Measurements from ENCODE around the gene SLIT1.

Gene SLIT1

DNA sequence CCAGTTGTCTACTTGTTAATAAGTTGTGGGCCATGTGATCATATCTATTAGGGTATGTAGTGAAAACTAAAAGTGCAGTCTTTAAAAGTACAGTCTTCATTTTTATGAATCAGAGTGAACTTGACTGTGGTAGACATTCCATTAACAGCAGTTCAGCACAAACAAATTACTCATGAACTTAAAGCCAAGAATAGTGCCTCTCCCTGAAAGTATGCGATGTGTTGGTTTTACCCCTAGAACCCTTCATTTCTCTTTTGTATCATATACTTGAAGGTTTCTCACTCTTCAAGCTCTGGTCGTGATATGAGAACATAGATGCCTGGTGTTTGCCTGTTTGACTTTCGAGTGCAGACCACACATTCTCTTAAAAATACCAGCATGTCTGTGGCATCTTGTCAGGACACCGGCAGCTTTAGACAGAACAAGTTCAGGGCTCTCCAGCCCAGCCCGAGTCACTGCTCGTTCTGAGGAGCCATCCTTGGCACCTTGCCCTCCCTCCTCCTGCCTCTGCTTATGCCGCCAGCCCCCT, 194.4 kb downstream of the SLIT1 start:
- no peaks in the 10 kb centered on the region for H3K9me3 ChIP-seq (replicated peaks in 1 of 2; ENCODE audit: control insufficient read depth in 2 of 2, insufficient read depth in 1 of 2, low read depth in 1 of 2, low read length in 2 of 2)
- no CpG with 5 or more reads among the region's 7 CpGs for WGBS, 2 donors (ENCODE audit: extremely low coverage in 2 of 2, insufficient read length in 2 of 2, insufficient replicate concordance in 1 of 2)
- no peak overlapping the region for H2BK15ac ChIP-seq (ENCODE audit: low read length)
- no peak overlapping the region for H3K4me2 ChIP-seq (ENCODE audit: insufficient read depth, low read length, poor library complexity, severe bottlenecking)
- no peak overlapping the region for H3K4me3 ChIP-seq (ENCODE audit: low read length in 2 of 2)
- peaks cover 0 to 3% of the 10 kb centered on the region in 2 donors for H3K4me1 ChIP-seq (ENCODE audit: control insufficient read depth in 2 of 2, insufficient read depth in 1 of 2, low read depth in 1 of 2, low read length in 2 of 2)
- DNase-seq (ENCODE audit: low spot score): no peak
- H2BK5ac ChIP-seq (ENCODE audit: low read length): no peak overlapping the region
- no peak overlapping the region for H3K9ac ChIP-seq (ENCODE audit: low read depth, low read length, poor library complexity)
- H4K91ac ChIP-seq (ENCODE audit: low read depth, low read length, poor library complexity): no peak overlapping the region
- H2BK12ac ChIP-seq (ENCODE audit: low read length): no peak overlapping the region
- no peak overlapping the region for H3K27ac ChIP-seq (replicated peaks; ENCODE audit: low read length)
- H3K18ac ChIP-seq (ENCODE audit: low read length): no peak overlapping the region
- no peaks in the 10 kb centered on the region for H3K79me1 ChIP-seq (ENCODE audit: low read depth, low read length)
- no peak overlapping the region for H3K4ac ChIP-seq (ENCODE audit: low read length)
- H3K14ac ChIP-seq (ENCODE audit: low read length): no peak overlapping the region
- no peak overlapping the region for H2AFZ ChIP-seq (ENCODE audit: low read length)
- no peak overlapping the region for H2BK120ac ChIP-seq (ENCODE audit: low read depth, low read length)
- no peak overlapping the region for H2AK5ac ChIP-seq (ENCODE audit: low read depth, low read length)
- no peak overlapping the region for H3K23ac ChIP-seq (ENCODE audit: low read depth, low read length, poor library complexity)
- no peaks in the 10 kb centered on the region for H3K27me3 ChIP-seq (ENCODE audit: control insufficient read depth in 3 of 3, insufficient read depth in 3 of 3, low read depth in 1 of 3, low read length in 3 of 3)
- H4K8ac ChIP-seq (ENCODE audit: low read depth, low read length): no peak overlapping the region
- H3K36me3 ChIP-seq (replicated peaks in 1 of 2; ENCODE audit: control insufficient read depth in 2 of 2, insufficient read depth in 2 of 2, low read length in 2 of 2): peaks cover 0 to 9% of the 10 kb centered on the region in 2 donors

DNA sequence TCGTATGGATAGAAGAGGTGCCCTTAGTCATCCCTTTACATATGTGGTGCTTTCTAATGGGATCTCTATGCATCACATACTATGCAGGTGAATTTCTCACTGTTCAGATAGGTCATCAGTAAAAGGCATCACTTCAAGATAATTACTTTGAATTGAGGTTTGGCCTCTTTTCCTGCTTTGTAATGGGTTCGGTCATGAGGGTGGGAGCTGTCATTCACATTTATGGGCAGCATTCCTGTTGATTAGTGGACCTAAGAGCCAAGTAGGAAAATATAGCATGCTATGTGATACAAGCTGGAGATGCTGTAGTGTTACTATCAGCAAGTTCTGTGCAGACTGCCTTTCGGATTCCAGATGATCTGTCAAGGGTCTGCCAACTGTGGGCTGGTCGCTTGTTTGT, 197.3 kb downstream of the SLIT1 start:
- Histone ChIP-seq H3K79me1 (ENCODE audit: low read depth, low read length) (no peaks in the 10 kb centered on the region), H3K27me3 (ENCODE audit: control insufficient read depth in 3 of 3, insufficient read depth in 3 of 3, low read depth in 1 of 3, low read length in 3 of 3) (no peaks in the 10 kb centered on the region), H3K4me1 (ENCODE audit: control insufficient read depth in 2 of 2, insufficient read depth in 1 of 2, low read depth in 1 of 2, low read length in 2 of 2) (peaks cover 14 to 18% of the 10 kb centered on the region in 2 donors), H3K36me3 (replicated peaks in 1 of 2; ENCODE audit: control insufficient read depth in 2 of 2, insufficient read depth in 2 of 2, low read length in 2 of 2) (peaks cover 0 to 9% of the 10 kb centered on the region in 2 donors), H2BK5ac (ENCODE audit: low read length) (no peak overlapping the region), H4K91ac (ENCODE audit: low read depth, low read length, poor library complexity) (no peak overlapping the region), H3K4me3 (ENCODE audit: low read length in 2 of 2) (no peak overlapping the region), H2AK5ac (ENCODE audit: low read depth, low read length) (no peak overlapping the region), H3K4me2 (ENCODE audit: insufficient read depth, low read length, poor library complexity, severe bottlenecking) (no peak overlapping the region), H4K8ac (ENCODE audit: low read depth, low read length) (no peak overlapping the region), H2BK12ac (ENCODE audit: low read length) (no peak overlapping the region), H2BK120ac (ENCODE audit: low read depth, low read length) (no peak overlapping the region), H2BK15ac (ENCODE audit: low read length) (no peak overlapping the region), H3K27ac (replicated peaks; ENCODE audit: low read length) (no peak overlapping the region), H3K18ac (ENCODE audit: low read length) (no peak overlapping the region), H3K9ac (ENCODE audit: low read depth, low read length, poor library complexity) (no peak overlapping the region), H3K9me3 (replicated peaks in 1 of 2; ENCODE audit: control insufficient read depth in 2 of 2, insufficient read depth in 1 of 2, low read depth in 1 of 2, low read length in 2 of 2) (no peaks in the 10 kb centered on the region), H3K14ac (ENCODE audit: low read length) (no peak overlapping the region), H3K4ac (ENCODE audit: low read length) (no peak overlapping the region), H2AFZ (ENCODE audit: low read length) (no peak overlapping the region), H3K23ac (ENCODE audit: low read depth, low read length, poor library complexity) (no peak overlapping the region)
- DNase-seq (ENCODE audit: low spot score): no peak
- whole genome bisulfite sequencing, 2 donors (ENCODE audit: extremely low coverage in 2 of 2, insufficient read length in 2 of 2, insufficient replicate concordance in 1 of 2): no CpG with 5 or more reads among the region's 4 CpGs

DNA sequence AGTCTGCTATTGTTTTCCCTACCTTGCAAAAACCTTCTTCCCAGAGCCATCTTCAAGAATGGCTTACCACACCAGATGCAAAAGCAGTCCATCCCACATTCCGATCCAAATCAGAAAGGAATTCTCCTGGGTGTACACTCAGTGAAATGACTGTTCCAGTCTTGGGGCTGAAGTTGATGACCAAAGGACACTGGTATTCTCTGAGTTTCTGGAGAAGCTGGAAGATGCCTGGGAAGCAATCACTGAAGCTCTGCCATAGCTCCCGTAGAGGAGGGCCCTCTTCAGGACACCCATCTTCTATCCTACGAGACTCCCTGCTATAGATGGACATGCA, 197.9 kb downstream of the SLIT1 start:
- Histone ChIP-seq H3K14ac (ENCODE audit: low read length) (no peak overlapping the region), H2BK15ac (ENCODE audit: low read length) (no peak overlapping the region), H2BK5ac (ENCODE audit: low read length) (no peak overlapping the region), H2BK12ac (ENCODE audit: low read length) (no peak overlapping the region), H3K36me3 (replicated peaks in 1 of 2; ENCODE audit: control insufficient read depth in 2 of 2, insufficient read depth in 2 of 2, low read length in 2 of 2) (peaks cover 0 to 15% of the 10 kb centered on the region in 2 donors), H2BK120ac (ENCODE audit: low read depth, low read length) (no peak overlapping the region), H3K79me1 (ENCODE audit: low read depth, low read length) (no peaks in the 10 kb centered on the region), H3K4ac (ENCODE audit: low read length) (no peak overlapping the region), H2AFZ (ENCODE audit: low read length) (no peak overlapping the region), H3K27me3 (ENCODE audit: control insufficient read depth in 3 of 3, insufficient read depth in 3 of 3, low read depth in 1 of 3, low read length in 3 of 3) (no peaks in the 10 kb centered on the region), H4K91ac (ENCODE audit: low read depth, low read length, poor library complexity) (no peak overlapping the region), H4K8ac (ENCODE audit: low read depth, low read length) (no peak overlapping the region), H3K27ac (replicated peaks; ENCODE audit: low read length) (no peak overlapping the region), H3K4me1 (ENCODE audit: control insufficient read depth in 2 of 2, insufficient read depth in 1 of 2, low read depth in 1 of 2, low read length in 2 of 2) (peaks cover 14 to 18% of the 10 kb centered on the region in 2 donors), H3K4me3 (ENCODE audit: low read length in 2 of 2) (no peak overlapping the region), H3K9me3 (replicated peaks in 1 of 2; ENCODE audit: control insufficient read depth in 2 of 2, insufficient read depth in 1 of 2, low read depth in 1 of 2, low read length in 2 of 2) (peaks cover 0 to 2% of the 10 kb centered on the region in 2 donors), H2AK5ac (ENCODE audit: low read depth, low read length) (no peak overlapping the region), H3K18ac (ENCODE audit: low read length) (no peak overlapping the region), H3K4me2 (ENCODE audit: insufficient read depth, low read length, poor library complexity, severe bottlenecking) (no peak overlapping the region), H3K9ac (ENCODE audit: low read depth, low read length, poor library complexity) (no peak overlapping the region), H3K23ac (ENCODE audit: low read depth, low read length, poor library complexity) (no peak overlapping the region)
- WGBS, 2 donors (ENCODE audit: extremely low coverage in 2 of 2, insufficient read length in 2 of 2, insufficient replicate concordance in 1 of 2): no CpG with 5 or more reads among the region's 3 CpGs
- DNase-seq (ENCODE audit: low spot score): no peak

DNA sequence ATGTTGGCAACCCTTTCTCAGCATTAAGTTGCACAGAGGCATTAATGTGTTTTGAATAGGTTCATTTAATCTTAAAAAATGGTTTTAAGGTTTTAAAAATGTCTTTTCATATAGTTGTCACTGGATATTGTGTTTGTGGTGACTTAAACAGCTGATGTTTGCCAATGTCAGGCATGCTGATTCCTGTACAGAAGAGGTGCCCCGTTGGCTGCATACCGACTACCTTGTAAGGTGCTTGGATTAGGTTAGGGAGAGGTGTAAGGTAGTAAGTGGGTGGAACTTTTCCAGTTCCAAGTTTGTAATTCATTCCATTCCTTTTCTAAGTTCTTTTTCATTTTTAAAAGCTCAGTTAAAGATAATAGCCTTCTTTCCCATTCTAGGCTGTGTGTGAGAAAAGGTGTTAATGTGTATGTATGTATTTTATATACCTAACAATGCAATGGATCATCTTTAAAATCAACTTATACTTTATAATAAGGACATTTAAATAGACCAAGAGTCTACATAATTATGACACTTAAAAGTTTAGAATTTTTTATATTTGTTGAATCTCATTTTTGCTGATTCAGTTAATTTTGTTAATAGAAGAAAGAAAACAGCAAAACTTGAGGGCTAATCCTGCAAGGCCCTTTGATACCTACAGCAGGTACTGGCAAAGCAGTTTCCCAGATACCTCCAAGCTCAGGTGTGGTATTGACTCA, 198.5 kb downstream of the SLIT1 start:
- Histone ChIP-seq H2AK5ac (ENCODE audit: low read depth, low read length) (no peak overlapping the region), H3K27me3 (ENCODE audit: control insufficient read depth in 3 of 3, insufficient read depth in 3 of 3, low read depth in 1 of 3, low read length in 3 of 3) (no peaks in the 10 kb centered on the region), H3K9me3 (replicated peaks in 1 of 2; ENCODE audit: control insufficient read depth in 2 of 2, insufficient read depth in 1 of 2, low read depth in 1 of 2, low read length in 2 of 2) (peaks cover 0 to 2% of the 10 kb centered on the region in 2 donors), H3K36me3 (replicated peaks in 1 of 2; ENCODE audit: control insufficient read depth in 2 of 2, insufficient read depth in 2 of 2, low read length in 2 of 2) (peaks cover 3 to 21% of the 10 kb centered on the region in 2 donors), H3K4ac (ENCODE audit: low read length) (no peak overlapping the region), H3K4me3 (ENCODE audit: low read length in 2 of 2) (no peak overlapping the region), H3K9ac (ENCODE audit: low read depth, low read length, poor library complexity) (no peak overlapping the region), H2BK15ac (ENCODE audit: low read length) (no peak overlapping the region), H3K4me2 (ENCODE audit: insufficient read depth, low read length, poor library complexity, severe bottlenecking) (no peak overlapping the region), H3K79me1 (ENCODE audit: low read depth, low read length) (no peaks in the 10 kb centered on the region), H3K18ac (ENCODE audit: low read length) (no peak overlapping the region), H2AFZ (ENCODE audit: low read length) (no peak overlapping the region), H3K4me1 (ENCODE audit: control insufficient read depth in 2 of 2, insufficient read depth in 1 of 2, low read depth in 1 of 2, low read length in 2 of 2) (peaks cover 14 to 17% of the 10 kb centered on the region in 2 donors), H2BK5ac (ENCODE audit: low read length) (no peak overlapping the region), H3K23ac (ENCODE audit: low read depth, low read length, poor library complexity) (no peak overlapping the region), H2BK120ac (ENCODE audit: low read depth, low read length) (no peak overlapping the region), H4K91ac (ENCODE audit: low read depth, low read length, poor library complexity) (no peak overlapping the region), H3K27ac (replicated peaks; ENCODE audit: low read length) (no peak overlapping the region), H2BK12ac (ENCODE audit: low read length) (no peak overlapping the region), H3K14ac (ENCODE audit: low read length) (no peak overlapping the region), H4K8ac (ENCODE audit: low read depth, low read length) (no peak overlapping the region)
- DNase-seq (ENCODE audit: low spot score): no peak
- no CpG with 5 or more reads among the region's 2 CpGs for WGBS, 2 donors (ENCODE audit: extremely low coverage in 2 of 2, insufficient read length in 2 of 2, insufficient replicate concordance in 1 of 2)
